ENCODE results near the gene BORCS8.
"Not testable (repeated sequence)": the region's sequence is repeated elsewhere in the genome, so short reads cannot be mapped to it uniquely, and the experiment has no call there.

The BORCS8 gene

DNA sequence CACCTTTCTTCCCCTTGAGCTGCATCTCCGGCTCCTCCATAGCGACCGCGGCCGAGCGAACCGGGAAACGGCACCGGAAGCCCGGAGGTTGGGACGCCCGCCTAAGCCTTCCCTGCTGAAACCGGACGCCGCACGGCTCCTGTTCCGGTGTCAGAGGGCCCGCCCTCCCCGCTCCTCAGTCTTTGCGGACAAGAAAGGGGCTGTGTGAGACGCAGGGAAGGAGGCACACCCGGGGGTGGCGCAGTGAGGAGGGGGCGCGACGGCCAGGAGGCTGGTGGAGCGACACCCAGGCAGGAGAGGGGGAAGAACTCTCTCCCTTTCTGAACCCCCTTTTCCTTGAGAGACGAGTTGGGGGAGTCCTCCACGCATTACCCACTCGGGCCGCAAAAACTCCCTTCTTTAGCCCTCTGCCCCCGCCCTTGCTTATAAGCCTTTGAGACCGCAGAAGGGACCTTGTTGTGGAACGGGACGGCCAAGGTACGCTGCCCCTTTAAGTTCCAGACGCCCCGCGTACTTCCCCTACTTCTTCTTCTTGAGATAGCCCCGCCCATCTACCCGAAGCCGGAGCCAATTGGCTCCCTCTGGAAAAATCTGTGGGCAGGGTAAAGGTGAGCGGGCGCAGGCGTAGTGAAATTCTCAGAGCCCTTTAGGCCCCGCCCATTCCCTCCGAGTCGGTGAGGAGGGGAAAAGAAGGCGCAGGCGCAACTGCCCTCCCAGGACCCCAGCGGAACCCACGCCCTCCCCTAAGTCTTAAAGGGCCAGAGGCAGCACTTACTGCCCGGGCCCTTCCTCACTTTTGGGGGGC is at the start of gene BORCS8, which contains the start of gene RFXANK:
Gene BORCS8 (minus strand): TSS at position 75 of the 805 bp plus-strand sequence. CDS start 35 bp downstream, at position 40.
Gene RFXANK (plus strand): TSS at position 181 of the 805 bp plus-strand sequence. CDS start 1,689 bp downstream, outside the sequence.
- in situ Hi-C loops (cut with HindIII; ENCODE audit: low pct_ligation_motif_present, low pct_unique_long_range_greater_than_20kb, low sequenced_read_pairs): no loop called here
- DNase-seq: peak; percentile 98

DNA sequence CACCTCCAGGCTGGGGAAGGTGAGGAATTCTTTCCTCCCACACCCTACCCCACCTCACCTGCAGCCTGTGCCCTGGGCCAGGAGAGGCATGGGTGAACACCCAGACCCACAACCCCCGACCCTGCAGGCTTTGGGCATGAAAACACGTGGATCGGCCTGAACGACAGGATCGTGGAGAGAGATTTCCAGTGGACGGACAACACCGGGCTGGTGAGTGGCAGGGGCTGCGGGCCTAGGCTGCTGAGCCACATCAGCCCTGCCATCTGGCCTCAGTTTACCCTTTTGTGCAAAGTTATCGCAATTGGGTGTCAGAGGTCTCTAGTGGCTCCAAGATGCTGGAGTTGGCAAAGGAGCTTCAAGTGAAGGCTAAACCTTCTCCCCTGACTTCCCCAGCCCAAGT is 48.5 kb upstream of the BORCS8 start:
- no peak for DNase-seq
- in situ Hi-C loops (cut with HindIII; ENCODE audit: low pct_ligation_motif_present, low pct_unique_long_range_greater_than_20kb, low sequenced_read_pairs): no loop called here

DNA sequence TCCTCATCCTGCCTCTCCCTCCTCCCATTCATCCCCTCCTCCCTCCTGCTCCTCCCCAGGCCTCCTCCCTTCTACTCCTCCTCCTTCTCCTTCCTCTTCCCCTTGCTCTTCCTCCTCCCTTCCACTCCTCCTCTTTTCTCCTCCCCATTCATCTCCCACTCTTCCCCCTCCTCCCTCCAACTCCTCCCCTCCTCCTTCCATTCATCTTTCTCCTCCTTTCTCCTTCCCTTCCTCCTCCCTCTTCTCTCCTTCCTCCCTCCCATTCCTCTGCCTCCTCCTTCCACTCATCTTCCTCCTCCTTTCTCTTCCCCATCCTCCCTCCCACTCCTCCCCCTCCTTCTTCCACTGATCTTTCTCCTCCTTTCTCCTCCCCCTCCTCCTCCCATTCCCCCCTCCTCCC is 47.7 kb upstream of the BORCS8 start:
- DNase-seq: no peak
- in situ Hi-C loops (cut with HindIII; ENCODE audit: low pct_ligation_motif_present, low pct_unique_long_range_greater_than_20kb, low sequenced_read_pairs): no loop called here

DNA sequence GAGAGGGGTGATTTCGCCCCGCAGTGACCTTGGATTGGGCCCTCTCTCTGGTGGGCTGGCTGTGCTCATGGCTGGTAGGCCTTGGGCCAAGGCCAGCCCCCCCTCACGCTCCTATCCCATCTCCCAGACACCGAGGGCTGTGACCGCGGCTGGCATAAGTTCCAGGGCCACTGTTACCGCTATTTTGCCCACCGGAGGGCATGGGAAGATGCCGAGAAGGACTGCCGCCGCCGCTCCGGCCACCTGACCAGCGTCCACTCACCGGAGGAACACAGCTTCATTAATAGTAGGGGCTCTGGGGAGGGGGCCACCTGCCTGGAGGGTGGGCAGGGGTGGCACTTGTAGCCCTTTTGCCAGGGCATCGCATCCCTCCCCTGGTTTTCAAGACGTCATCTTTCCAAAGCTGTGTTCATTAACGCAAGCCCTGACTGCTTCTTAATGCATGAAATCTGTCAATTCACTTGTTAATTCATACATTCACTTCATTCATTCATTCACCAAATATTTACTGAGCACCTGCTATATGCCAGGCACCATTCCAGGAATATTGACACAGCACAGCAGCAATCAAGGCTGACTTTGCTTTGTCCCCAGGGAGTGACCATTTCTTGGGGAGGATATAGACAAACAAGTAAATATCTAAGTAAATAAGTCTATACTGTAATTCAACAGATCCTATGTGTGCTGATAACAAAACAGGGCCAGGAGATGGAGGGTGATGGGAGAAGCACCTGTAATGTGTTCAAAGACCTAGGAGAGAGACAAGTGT is 46.4 kb upstream of the BORCS8 start:
- no peak for DNase-seq
- in situ Hi-C loops (cut with HindIII; ENCODE audit: low pct_ligation_motif_present, low pct_unique_long_range_greater_than_20kb, low sequenced_read_pairs): no loop called here

DNA sequence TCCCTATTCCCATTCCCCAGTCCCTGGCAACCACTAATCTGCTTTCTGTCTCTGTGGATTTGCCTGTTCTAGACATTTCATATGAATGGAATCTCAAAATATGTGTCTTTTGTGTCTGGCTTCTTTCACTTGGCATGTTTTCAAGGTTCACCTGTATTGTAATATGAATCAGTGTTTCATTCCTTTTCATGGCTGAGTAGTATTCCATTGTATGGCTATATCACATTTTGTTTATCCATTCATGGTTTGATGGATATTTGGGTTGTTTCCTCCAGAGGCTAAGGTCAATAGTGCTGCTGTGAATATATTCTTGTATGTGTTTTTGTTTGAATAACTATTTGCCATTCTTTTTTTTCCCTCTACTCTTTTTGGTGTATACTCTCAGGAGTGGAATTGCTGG is 44.2 kb upstream of the BORCS8 start:
- no peak for DNase-seq
- in situ Hi-C loops (cut with HindIII; ENCODE audit: low pct_ligation_motif_present, low pct_unique_long_range_greater_than_20kb, low sequenced_read_pairs): no loop called here

DNA sequence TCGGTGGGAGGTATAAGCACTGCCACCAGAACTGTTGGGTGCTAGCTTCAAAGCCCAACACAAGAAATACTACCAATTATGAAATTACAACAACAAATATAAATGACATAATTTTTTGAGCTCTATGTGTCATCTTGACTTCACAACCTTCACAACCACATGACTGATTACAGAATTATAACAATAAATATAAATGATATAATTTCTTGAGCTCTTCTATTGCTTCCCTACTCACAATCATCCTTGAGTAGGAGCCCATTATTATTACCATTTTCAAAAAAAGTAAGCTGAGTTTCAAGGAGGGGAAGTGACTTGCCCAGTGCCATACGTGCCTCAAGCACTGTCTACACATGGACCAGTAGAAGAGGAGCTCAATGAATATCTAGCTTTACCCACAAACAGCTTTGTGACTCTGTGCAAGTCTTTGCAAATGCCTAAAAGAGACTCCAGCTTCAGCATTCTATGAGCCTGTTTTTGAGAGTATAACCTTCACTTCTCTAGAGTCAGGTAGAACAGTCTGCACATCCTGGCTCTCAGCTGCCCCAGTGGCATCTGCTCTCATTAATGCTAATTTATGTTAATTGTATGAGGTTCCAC is 42.4 kb upstream of the BORCS8 start:
- in situ Hi-C loops (cut with HindIII; ENCODE audit: low pct_ligation_motif_present, low pct_unique_long_range_greater_than_20kb, low sequenced_read_pairs): no loop called here
- no peak for DNase-seq

- DNase-seq: no peak
- in situ Hi-C loops (cut with HindIII; ENCODE audit: low pct_ligation_motif_present, low pct_unique_long_range_greater_than_20kb, low sequenced_read_pairs): no loop called here
Observed at GRCh38 chr19:19232261-19232721, 40.3 kb upstream of the BORCS8 start.

- no peak for DNase-seq
- in situ Hi-C loops (cut with HindIII; ENCODE audit: low pct_ligation_motif_present, low pct_unique_long_range_greater_than_20kb, low sequenced_read_pairs): no loop called here
Observed at GRCh38 chr19:19230999-19231398, 39.0 kb upstream of the BORCS8 start.

- DNase-seq: no peak
Observed at GRCh38 chr19:19229701-19230100, 37.7 kb upstream of the BORCS8 start.

GRCh38 chr19:19227217-19227616 is 35.3 kb upstream of the BORCS8 start:
- no peak for DNase-seq
- in situ Hi-C loops (cut with HindIII; ENCODE audit: low pct_ligation_motif_present, low pct_unique_long_range_greater_than_20kb, low sequenced_read_pairs): no loop called here

More at GRCh38 chr19:19229701-19230100, 37.7 kb upstream of the BORCS8 start:
- in situ Hi-C loops (cut with HindIII; ENCODE audit: low pct_ligation_motif_present, low pct_unique_long_range_greater_than_20kb, low sequenced_read_pairs): no loop called here

GRCh38 chr19:19226663-19227062 is 34.7 kb upstream of the BORCS8 start:
- in situ Hi-C loops (cut with HindIII; ENCODE audit: low pct_ligation_motif_present, low pct_unique_long_range_greater_than_20kb, low sequenced_read_pairs): no loop called here
- DNase-seq: no peak

DNA sequence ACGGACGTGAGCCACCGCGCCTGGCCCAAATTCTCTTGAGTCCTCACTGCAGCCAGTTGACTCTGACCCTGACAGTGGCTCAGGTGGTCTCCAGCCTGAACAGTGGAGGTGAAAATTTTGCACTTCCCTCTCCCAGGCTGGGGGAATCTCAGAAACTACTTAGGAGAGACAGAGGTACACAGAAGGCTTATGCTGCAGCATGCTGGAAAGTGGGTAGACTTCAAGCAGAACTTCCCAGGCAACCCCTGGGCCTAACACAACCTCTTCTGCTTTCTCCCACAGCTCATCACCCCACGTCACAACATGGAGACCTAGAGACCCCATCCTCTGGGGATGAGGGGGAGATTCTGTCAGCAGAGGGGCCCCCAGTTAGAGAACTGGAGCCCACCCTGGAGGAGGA is 34.3 kb upstream of the BORCS8 start:
- no peak for DNase-seq
- in situ Hi-C loops (cut with HindIII; ENCODE audit: low pct_ligation_motif_present, low pct_unique_long_range_greater_than_20kb, low sequenced_read_pairs): no loop called here

DNA sequence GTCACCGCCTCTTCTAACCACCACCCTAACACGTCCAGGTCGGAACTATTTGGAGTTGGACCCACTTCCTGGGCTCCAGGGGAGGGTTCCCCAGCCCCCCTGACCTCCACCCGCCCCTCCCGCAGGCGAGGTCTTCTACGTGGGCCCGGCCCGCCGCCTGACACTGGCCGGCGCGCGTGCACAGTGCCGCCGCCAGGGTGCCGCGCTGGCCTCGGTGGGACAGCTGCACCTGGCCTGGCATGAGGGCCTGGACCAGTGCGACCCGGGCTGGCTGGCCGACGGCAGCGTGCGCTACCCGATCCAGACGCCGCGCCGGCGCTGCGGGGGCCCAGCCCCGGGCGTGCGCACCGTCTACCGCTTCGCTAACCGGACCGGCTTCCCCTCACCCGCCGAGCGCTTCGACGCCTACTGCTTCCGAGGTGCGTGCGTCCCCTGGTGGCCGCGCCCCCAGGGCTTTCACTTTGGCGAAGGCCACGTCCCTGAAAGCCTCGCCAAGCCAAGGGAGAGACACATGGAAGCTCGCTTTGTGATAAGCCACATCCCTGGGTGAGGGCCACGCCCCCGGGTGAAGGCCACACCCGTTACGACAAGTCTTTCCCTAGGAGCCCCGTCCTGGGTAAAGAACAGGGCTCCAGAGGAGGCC is 33.0 kb upstream of the BORCS8 start:
- peak; percentile 81 for DNase-seq
- in situ Hi-C loops (cut with HindIII; ENCODE audit: low pct_ligation_motif_present, low pct_unique_long_range_greater_than_20kb, low sequenced_read_pairs): no loop called here

- DNase-seq: no peak
- in situ Hi-C loops (cut with HindIII; ENCODE audit: low pct_ligation_motif_present, low pct_unique_long_range_greater_than_20kb, low sequenced_read_pairs): no loop called here
Observed at GRCh38 chr19:19224150-19224851, 32.3 kb upstream of the BORCS8 start.

DNA sequence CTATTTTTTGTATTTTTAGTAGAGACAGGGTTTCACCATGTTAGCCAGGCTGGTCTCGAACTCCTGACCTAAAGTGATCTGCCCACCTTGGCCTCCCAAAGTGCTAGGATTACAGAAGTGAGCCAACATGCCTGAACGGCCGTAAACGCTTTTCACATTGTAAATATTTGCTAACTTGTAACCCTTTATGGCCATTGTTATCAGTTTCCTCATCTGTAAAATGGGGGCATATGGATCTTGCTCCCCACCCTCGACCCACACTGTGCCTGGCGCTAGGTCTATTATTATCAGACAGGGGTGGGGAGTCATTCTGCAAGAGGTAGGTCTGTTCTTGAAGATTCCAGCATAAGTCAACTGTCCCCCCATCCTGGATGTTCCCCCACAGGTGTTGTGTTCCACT is 31.7 kb upstream of the BORCS8 start:
- no peak for DNase-seq
- in situ Hi-C loops (cut with HindIII; ENCODE audit: low pct_ligation_motif_present, low pct_unique_long_range_greater_than_20kb, low sequenced_read_pairs): no loop called here

- in situ Hi-C loops (cut with HindIII; ENCODE audit: low pct_ligation_motif_present, low pct_unique_long_range_greater_than_20kb, low sequenced_read_pairs): no loop called here
- no peak for DNase-seq
Observed at GRCh38 chr19:19223060-19223459, 31.1 kb upstream of the BORCS8 start.

GRCh38 chr19:19221000-19221399 is 29.0 kb upstream of the BORCS8 start:
- in situ Hi-C loops (cut with HindIII; ENCODE audit: low pct_ligation_motif_present, low pct_unique_long_range_greater_than_20kb, low sequenced_read_pairs); DNase-seq: not testable (repeated sequence)

DNA sequence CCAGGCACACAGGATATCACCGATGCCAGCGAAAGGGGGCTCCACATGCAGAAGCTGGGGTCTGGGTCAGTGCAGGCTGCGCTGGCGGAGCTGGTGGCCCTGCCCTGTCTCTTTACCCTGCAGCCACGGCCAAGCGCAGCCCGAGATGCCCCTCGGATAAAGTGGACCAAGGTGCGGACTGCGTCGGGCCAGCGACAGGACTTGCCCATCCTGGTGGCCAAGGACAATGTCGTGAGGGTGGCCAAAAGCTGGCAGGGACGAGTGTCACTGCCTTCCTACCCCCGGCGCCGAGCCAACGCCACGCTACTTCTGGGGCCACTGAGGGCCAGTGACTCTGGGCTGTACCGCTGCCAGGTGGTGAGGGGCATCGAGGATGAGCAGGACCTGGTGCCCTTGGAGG is 27.0 kb upstream of the BORCS8 start:
- DNase-seq: no peak
- in situ Hi-C loops (cut with HindIII; ENCODE audit: low pct_ligation_motif_present, low pct_unique_long_range_greater_than_20kb, low sequenced_read_pairs): no loop called here

Data from ACHN (cell line).